DND-41 (cell line): ENCODE data around the gene SOX13.
"Not testable (repeated sequence)": the region's sequence is repeated elsewhere in the genome, so short reads cannot be mapped to it uniquely, and the experiment has no call there.

ENCODE experiments used
- ATAC-seq: fragments of 200-7000 bp; cut with Tn5 transposase; 3 replicates; pipeline ENCODE4 v1.9.1; 2021; ENCODE audit warnings: low read depth; ENCODE audit not compliant: insufficient read depth
- DNase-seq: peaks from one replicate; pipeline ENCODE4 v3.0.0-alpha.2; 2020
- H2AFZ ChIP-seq: 2 replicates; pipeline ENCODE4 v1.6.0; 2012; ENCODE audit warnings: low read depth, low read length
- H3K27ac ChIP-seq: 2 replicates; pipeline ENCODE4 v1.5.1; 2012; ENCODE audit warnings: low read length, inconsistent platforms
- H3K27me3 ChIP-seq: fragments of 200-600 bp; sonication (generic); 2 replicates; pipeline ENCODE4 v1.6.0; 2012; ENCODE audit warnings: low read length, mild to moderate bottlenecking, inconsistent platforms; ENCODE audit not compliant: insufficient read depth, poor library complexity
- H3K36me3 ChIP-seq: 2 replicates; pipeline ENCODE4 v1.5.1; 2012; ENCODE audit warnings: low read length, inconsistent platforms; ENCODE audit not compliant: insufficient read depth
- H3K4me1 ChIP-seq: 2 replicates; pipeline ENCODE4 v1.5.1; 2012; ENCODE audit warnings: mild to moderate bottlenecking, low read length; ENCODE audit not compliant: insufficient read depth
- H3K4me2 ChIP-seq: 2 replicates; pipeline ENCODE4 v1.6.0; 2012; ENCODE audit warnings: mild to moderate bottlenecking, moderate library complexity, low read length, inconsistent platforms; ENCODE audit not compliant: insufficient read depth
- H3K4me3 ChIP-seq, 2 experiments: fragments of 200-600 bp in 1 of 2; shearing (Covaris generic) in 1 of 2; 2 replicates each; pipeline ENCODE4 v1.5.1; 2012 to 2016; ENCODE audit warnings: inconsistent platforms in 2 of 2, low read length in 2 of 2, mild to moderate bottlenecking in 2 of 2, low read depth in 1 of 2, moderate library complexity in 1 of 2
- H3K79me2 ChIP-seq: 2 replicates; pipeline ENCODE4 v1.6.0; 2012; ENCODE audit warnings: low read length, inconsistent platforms; ENCODE audit not compliant: insufficient read depth
- H3K9ac ChIP-seq: 2 replicates; pipeline ENCODE4 v1.6.0; 2012; ENCODE audit warnings: low read depth, mild to moderate bottlenecking, inconsistent platforms, low read length, moderate library complexity
- H3K9me3 ChIP-seq: 2 replicates; pipeline ENCODE4 v1.5.1; 2012; ENCODE audit warnings: low read length, moderate library complexity, mild to moderate bottlenecking, inconsistent platforms; ENCODE audit not compliant: insufficient read depth, severe bottlenecking
- H4K20me1 ChIP-seq: 2 replicates; pipeline ENCODE4 v1.6.0; 2012; ENCODE audit warnings: low read length; ENCODE audit not compliant: insufficient read depth
- EZH2 ChIP-seq: IDR thresholded peaks from 3 replicates; pipeline ENCODE4 v1.6.1; 2012; ENCODE audit warnings: borderline replicate concordance, low read depth, mild to moderate bottlenecking, moderate library complexity, low read length, inconsistent platforms; ENCODE audit not compliant: severe bottlenecking
- TF ChIP-seq, protein P1 (sequence below): IDR thresholded peaks from 2 replicates; pipeline ENCODE4 v1.5.1; 2012; ENCODE audit warnings: borderline replicate concordance, low read length, moderate library complexity, mild to moderate bottlenecking; ENCODE audit not compliant: poor library complexity, severe bottlenecking; ENCODE audit errors: extremely low read depth

The SOX13 gene

DNA sequence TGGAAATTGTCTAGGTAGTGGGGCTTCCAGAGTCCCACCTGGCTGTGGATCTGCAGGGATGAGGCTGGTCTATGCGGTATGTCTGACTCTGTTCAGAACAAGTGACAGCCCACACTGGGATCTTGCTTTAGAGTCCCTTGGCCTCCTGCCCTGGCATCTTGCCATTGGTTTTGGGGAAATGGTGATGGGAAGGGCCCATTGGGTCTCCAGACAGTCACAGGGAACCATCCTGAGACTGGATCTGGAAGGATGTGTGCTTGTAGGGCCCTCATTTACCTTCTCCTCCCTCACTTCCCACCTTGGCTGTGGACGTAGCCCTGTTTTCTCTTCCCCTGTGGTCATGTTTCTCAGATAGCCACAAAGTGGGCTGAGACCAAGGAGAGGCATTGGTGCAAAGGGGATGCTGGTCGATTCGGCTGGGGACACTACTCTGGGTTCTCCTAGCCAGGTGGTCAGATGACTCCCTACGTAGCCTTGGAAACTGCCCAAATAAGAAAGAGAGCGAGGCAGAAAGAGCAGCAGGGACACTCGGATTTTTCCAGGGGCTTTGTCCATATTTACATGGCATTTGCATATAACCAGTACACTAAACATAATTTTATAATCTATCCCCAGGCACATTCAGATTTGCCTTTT, 15.1 kb downstream of the SOX13 start:
- no peak overlapping the region for H3K4me2 ChIP-seq
- peaks cover 10% of the 10 kb centered on the region for H3K27me3 ChIP-seq
- no peaks in the 10 kb centered on the region for H3K79me2 ChIP-seq
- no peak overlapping the region for H3K9ac ChIP-seq
- H3K4me1 ChIP-seq, result no peaks in the 10 kb centered on the region
- H2AFZ ChIP-seq, result no peak overlapping the region
- no peaks in the 10 kb centered on the region for H3K9me3 ChIP-seq
- 0 out of 2 replicates have a peak, but pooled peaks cover 6% of the 10 kb centered on the region for H4K20me1 ChIP-seq
- no peak overlapping the region for H3K4me3 ChIP-seq
- no peak overlapping the region for H3K27ac ChIP-seq
- DNase-seq (no peak), ATAC-seq (no peak)
- H3K36me3 ChIP-seq, result no peaks in the 10 kb centered on the region
- TF ChIP-seq, protein P1, sequence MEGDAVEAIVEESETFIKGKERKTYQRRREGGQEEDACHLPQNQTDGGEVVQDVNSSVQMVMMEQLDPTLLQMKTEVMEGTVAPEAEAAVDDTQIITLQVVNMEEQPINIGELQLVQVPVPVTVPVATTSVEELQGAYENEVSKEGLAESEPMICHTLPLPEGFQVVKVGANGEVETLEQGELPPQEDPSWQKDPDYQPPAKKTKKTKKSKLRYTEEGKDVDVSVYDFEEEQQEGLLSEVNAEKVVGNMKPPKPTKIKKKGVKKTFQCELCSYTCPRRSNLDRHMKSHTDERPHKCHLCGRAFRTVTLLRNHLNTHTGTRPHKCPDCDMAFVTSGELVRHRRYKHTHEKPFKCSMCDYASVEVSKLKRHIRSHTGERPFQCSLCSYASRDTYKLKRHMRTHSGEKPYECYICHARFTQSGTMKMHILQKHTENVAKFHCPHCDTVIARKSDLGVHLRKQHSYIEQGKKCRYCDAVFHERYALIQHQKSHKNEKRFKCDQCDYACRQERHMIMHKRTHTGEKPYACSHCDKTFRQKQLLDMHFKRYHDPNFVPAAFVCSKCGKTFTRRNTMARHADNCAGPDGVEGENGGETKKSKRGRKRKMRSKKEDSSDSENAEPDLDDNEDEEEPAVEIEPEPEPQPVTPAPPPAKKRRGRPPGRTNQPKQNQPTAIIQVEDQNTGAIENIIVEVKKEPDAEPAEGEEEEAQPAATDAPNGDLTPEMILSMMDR, result no peak
- no peak for TF ChIP-seq EZH2

DNA sequence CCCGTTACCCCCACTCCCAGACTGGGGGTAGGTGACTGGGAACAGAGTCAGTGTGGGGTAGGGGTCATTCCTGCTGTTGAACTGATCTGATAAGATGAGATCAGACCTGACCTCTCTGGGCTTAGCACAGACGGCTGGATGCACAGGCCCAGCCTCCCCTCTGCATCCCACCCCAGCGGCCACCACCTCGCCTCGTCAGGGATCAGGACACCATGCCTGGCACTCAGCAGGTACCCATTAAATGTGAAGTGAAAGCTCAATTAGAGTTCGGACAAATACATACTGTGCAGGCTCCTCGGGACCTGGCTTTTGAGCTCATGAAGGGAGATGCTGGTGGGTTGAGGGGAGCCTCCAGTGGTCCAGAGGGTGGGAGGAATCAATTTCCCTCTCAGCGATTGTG, 15.7 kb downstream of the SOX13 start:
- H3K9ac ChIP-seq, result no peak overlapping the region
- 0 out of 2 replicates have a peak, but pooled peaks cover 6% of the 10 kb centered on the region for H4K20me1 ChIP-seq
- peaks cover 5% of the 10 kb centered on the region for H3K27me3 ChIP-seq
- no peak for DNase-seq
- H3K9me3 ChIP-seq, result no peaks in the 10 kb centered on the region
- no peaks in the 10 kb centered on the region for H3K4me1 ChIP-seq
- TF ChIP-seq, protein P1, result no peak
- no peak for TF ChIP-seq EZH2
- no peak overlapping the region for H2AFZ ChIP-seq
- no peak overlapping the region for H3K27ac ChIP-seq
- H3K4me3 ChIP-seq, result no peak overlapping the region
- ATAC-seq, result no peak
- no peaks in the 10 kb centered on the region for H3K79me2 ChIP-seq
- H3K4me2 ChIP-seq, result no peak overlapping the region
- H3K36me3 ChIP-seq, result no peaks in the 10 kb centered on the region

DNA sequence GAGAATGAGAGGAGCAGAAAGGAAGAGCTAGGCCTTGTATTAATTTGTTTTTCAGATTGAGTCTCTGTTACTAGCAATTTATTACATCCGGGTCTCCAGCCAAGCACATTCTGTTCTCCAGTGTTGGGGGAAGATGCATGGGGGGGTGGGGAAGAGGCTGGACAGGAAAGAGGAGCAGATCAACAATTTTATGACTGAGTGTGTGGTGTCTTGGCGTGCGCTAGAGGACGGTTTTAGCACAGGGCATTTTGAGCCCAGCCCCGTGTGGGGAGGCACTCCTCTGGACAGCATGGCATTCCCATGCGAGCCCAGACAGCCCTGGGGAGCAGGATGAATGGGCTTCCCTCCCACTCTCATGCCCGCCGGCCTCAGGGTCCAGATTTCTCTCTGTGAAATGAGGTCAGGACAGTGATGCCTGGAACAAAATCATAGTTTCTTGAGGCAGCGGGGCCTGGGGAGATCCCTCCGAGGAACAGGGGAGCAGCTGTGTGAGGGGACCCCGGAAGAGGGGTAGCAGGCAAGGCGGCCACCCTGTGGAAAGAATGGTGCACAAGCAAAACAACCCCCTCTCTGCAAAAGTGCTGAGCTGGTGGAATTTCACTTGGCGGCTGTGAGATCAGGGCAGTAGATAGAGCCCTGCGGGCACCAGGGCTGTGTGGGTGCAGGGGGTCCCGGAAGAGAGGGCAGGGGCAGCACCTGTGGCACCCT, 16.3 kb downstream of the SOX13 start:
- Histone ChIP-seq H3K36me3 (no peaks in the 10 kb centered on the region), H3K9me3 (no peaks in the 10 kb centered on the region), H3K9ac (no peak overlapping the region), H3K4me1 (no peaks in the 10 kb centered on the region), H4K20me1 (0 out of 2 replicates have a peak, but pooled peaks cover 6% of the 10 kb centered on the region), H2AFZ (no peak overlapping the region), H3K27ac (no peak overlapping the region), H3K79me2 (no peaks in the 10 kb centered on the region), H3K27me3 (peaks cover 3% of the 10 kb centered on the region), H3K4me3 (no peak overlapping the region), H3K4me2 (no peak overlapping the region)
- ATAC-seq (no peak), DNase-seq (no peak)
- TF ChIP-seq, protein P1, result no peak
- TF ChIP-seq EZH2, result no peak

DNA sequence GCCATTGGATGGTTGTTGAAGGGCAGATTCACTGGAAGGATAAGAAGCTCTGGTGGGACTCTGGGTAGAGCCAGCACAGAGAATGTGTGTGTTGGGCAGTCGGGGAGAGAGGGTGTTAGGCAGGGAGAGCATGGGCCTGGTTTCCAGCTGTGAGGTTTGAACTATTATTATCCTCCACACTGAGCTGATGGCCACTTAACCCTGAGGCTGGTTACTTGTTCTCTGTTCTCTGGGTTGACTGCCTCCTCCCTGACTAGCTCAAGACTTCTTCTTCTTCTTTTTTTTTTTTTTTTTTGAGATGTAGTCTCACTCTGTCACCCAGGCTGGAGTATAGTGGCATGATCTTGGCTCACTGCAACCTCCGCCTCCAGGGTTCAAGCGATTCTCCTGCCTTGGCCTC, 17.2 kb downstream of the SOX13 start:
- not testable (repeated sequence) for H3K4me2 ChIP-seq, H4K20me1 ChIP-seq, H3K27ac ChIP-seq, H2AFZ ChIP-seq, H3K36me3 ChIP-seq, H3K4me3 ChIP-seq, H3K27me3 ChIP-seq, H3K9me3 ChIP-seq, DNase-seq, H3K79me2 ChIP-seq, H3K4me1 ChIP-seq, H3K9ac ChIP-seq, ATAC-seq
